Measurements from ENCODE around the gene EBNA1BP2.
A peak's percentile ranks its signal among the peaks of the same experiment; 100 is the strongest.

EBNA1BP2 gene

DNA sequence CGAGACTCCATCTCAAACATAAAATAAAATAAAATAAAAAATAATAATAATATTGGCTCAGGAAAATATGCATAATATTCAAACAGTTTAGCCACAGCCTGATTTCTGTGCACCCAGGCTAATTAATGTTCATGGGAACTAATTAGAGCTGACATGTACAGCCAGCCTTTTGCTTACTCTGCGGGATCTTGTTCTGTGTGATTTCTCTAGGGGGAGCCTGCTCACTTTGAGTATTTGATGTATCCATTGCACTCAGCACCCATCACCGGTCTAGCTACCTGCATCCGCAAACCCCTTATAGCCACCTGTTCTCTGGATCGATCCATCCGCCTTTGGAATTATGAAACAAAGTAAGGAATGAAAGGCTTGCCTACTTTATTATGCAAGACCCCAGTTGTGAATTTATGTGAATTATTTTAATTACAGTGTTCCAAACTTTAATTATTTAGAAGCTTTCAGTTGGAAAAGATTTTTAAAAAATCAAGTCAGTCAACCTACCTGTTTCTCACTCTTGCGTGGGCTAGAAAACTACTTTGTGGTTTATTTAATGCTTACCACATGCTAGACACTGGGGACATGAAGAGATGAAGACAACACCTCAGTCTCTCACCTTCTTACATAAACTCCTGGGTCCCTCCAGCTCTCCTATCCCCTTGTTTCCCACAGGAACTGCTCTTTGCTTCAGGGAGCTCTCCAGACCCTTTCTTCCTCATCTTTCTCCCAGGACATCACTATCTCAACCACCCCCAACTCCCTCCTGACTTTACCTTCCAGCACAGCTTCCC, 25.4 kb upstream of the EBNA1BP2 start:
- TF ChIP-seq MYC (IDR thresholded peaks at IDR 0.05; ENCODE audit: low read depth, low read length), result no peak
- no peak for TF ChIP-seq POLR2A (IDR thresholded peaks at IDR 0.05; ENCODE audit: extremely low read depth, insufficient read length)
- TF ChIP-seq, protein P1, sequence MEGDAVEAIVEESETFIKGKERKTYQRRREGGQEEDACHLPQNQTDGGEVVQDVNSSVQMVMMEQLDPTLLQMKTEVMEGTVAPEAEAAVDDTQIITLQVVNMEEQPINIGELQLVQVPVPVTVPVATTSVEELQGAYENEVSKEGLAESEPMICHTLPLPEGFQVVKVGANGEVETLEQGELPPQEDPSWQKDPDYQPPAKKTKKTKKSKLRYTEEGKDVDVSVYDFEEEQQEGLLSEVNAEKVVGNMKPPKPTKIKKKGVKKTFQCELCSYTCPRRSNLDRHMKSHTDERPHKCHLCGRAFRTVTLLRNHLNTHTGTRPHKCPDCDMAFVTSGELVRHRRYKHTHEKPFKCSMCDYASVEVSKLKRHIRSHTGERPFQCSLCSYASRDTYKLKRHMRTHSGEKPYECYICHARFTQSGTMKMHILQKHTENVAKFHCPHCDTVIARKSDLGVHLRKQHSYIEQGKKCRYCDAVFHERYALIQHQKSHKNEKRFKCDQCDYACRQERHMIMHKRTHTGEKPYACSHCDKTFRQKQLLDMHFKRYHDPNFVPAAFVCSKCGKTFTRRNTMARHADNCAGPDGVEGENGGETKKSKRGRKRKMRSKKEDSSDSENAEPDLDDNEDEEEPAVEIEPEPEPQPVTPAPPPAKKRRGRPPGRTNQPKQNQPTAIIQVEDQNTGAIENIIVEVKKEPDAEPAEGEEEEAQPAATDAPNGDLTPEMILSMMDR (IDR thresholded peaks at IDR 0.05; ENCODE audit: low read depth, low read length), result no peak
- no peak for TF ChIP-seq MAX (IDR thresholded peaks at IDR 0.05; ENCODE audit: low read depth, low read length)
- peak; percentile 6 for DNase-seq (ENCODE audit: low read depth)

GRCh38 chr1:43194509-43194908, 22.4 kb upstream of the EBNA1BP2 start:
- TF ChIP-seq, protein P1 (IDR thresholded peaks at IDR 0.05; ENCODE audit: low read depth, low read length), result no peak
- TF ChIP-seq MAX (IDR thresholded peaks at IDR 0.05; ENCODE audit: low read depth, low read length) (no peak), POLR2A (IDR thresholded peaks at IDR 0.05; ENCODE audit: extremely low read depth, insufficient read length) (no peak), MYC (IDR thresholded peaks at IDR 0.05; ENCODE audit: low read depth, low read length) (no peak)
- no peak for DNase-seq (ENCODE audit: low read depth)
- no peak overlapping the region for H3K4me3 ChIP-seq (ENCODE audit: low read depth, low read length)

More for the DNA sequence above, 25.4 kb upstream of the EBNA1BP2 start:
- no peak overlapping the region for H3K4me3 ChIP-seq (ENCODE audit: low read depth, low read length)

- TF ChIP-seq MYC (IDR thresholded peaks at IDR 0.05; ENCODE audit: low read depth, low read length) (no peak), POLR2A (IDR thresholded peaks at IDR 0.05; ENCODE audit: extremely low read depth, insufficient read length) (no peak), MAX (IDR thresholded peaks at IDR 0.05; ENCODE audit: low read depth, low read length) (no peak)
- TF ChIP-seq, protein P1 (IDR thresholded peaks at IDR 0.05; ENCODE audit: low read depth, low read length), result no peak
- DNase-seq (ENCODE audit: low read depth), result no peak
- no peak overlapping the region for H3K4me3 ChIP-seq (ENCODE audit: low read depth, low read length)
Measured at GRCh38 chr1:43188106-43188505, 16.0 kb upstream of the EBNA1BP2 start.

DNA sequence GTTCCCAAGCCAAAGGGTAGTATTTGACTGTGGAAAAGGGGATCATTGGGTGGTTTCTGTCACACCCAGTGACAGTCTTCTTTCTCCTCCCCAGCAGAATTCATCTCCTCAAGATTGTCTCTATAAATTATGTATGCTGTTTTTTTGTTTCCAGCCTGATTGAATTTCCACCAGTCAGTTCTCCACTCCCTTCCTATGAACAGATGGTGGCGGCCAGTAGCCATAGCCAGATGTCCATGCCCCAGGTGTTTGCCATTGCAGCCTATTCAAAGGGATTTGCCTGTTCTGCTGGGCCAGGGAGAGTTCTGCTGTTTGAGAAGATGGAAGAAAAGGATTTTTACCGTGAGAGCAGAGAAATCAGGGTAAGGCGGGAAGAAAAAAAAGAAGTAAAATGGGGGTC, 12.9 kb upstream of the EBNA1BP2 start:
- TF ChIP-seq MAX (IDR thresholded peaks at IDR 0.05; ENCODE audit: low read depth, low read length) (no peak), POLR2A (IDR thresholded peaks at IDR 0.05; ENCODE audit: extremely low read depth, insufficient read length) (no peak), MYC (IDR thresholded peaks at IDR 0.05; ENCODE audit: low read depth, low read length) (no peak)
- TF ChIP-seq, protein P1 (IDR thresholded peaks at IDR 0.05; ENCODE audit: low read depth, low read length), result no peak
- no peak for DNase-seq (ENCODE audit: low read depth)
- H3K4me3 ChIP-seq (ENCODE audit: low read depth, low read length), result no peak overlapping the region

DNA sequence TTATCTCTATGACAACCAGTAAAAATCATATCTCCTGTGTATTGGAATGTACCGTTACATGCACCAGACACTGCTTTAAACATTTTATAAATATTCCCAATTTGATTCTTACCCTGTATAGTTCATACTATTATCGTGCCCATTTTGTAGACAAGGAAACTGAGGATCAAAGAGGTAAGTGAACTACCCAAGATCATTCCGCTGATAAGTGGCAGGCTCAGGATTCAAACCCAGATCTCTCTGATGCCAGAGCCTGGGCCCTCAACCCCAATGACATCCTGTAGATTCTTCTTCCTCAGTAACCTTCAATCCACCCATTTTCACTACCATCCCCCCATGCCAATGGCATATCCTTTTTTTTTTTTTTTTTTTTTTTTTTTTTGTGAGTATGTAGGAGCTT, 12.3 kb upstream of the EBNA1BP2 start:
- TF ChIP-seq POLR2A (IDR thresholded peaks at IDR 0.05; ENCODE audit: extremely low read depth, insufficient read length) (no peak), MAX (IDR thresholded peaks at IDR 0.05; ENCODE audit: low read depth, low read length) (no peak), MYC (IDR thresholded peaks at IDR 0.05; ENCODE audit: low read depth, low read length) (no peak)
- TF ChIP-seq, protein P1 (IDR thresholded peaks at IDR 0.05; ENCODE audit: low read depth, low read length), result no peak
- DNase-seq (ENCODE audit: low read depth), result no peak
- H3K4me3 ChIP-seq (ENCODE audit: low read depth, low read length), result no peak overlapping the region
